ENCODE results near the gene CADPS2.

- TF ChIP-seq TAF1 (IDR thresholded peaks at IDR 0.05; ENCODE audit: borderline replicate concordance, low read depth, low read length) (no peak), POLR2A (IDR thresholded peaks at IDR 0.05; ENCODE audit: low read depth, low read length) (no peak), POLR2AphosphoS5 (IDR thresholded peaks at IDR 0.05; ENCODE audit: low read depth, low read length) (no peak)
Observed at GRCh38 chr7:122463631-122464030, 422.6 kb downstream of the CADPS2 start.
